NCI-H226 (cell line): Measurements from ENCODE around the gene PDSS2.
"Not testable (repeated sequence)": the region's sequence is repeated elsewhere in the genome, so short reads cannot be mapped to it uniquely, and the experiment has no call there.

ENCODE experiments used
- DNase-seq: peaks from one replicate; pipeline ENCODE4 v3.0.0-alpha.2; 2015

PDSS2 gene

DNA sequence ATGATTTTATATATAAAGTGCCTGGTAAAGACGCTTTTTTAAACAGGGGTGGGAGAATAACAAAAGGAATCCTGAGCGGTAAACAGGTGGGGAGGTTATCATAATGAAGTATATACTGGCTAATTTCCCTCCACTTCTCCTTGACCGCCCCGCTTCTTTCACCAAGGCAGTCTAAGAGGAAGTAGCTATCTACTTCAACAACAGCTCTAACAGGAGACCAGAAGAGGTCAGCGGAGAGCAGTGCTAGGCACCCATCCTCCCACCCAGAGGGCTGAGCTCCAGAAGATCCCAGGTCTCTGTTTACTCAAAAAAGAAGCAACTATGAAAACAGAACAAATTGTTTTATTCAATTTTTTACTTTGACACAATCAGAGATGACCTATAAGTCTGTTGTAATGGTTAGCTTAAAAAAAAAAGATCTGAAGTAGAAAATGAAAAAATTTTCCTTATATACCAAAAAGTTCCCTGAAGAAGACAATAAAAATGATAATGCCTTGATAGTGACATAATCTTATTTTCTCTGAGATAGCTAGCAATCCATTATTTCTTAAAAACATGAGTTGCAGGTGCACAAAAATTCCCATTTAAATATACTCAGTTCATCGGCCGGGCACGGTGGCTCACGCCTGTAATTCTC is 141.1 kb downstream of the PDSS2 start:
- DNase-seq: peak; percentile 34

DNA sequence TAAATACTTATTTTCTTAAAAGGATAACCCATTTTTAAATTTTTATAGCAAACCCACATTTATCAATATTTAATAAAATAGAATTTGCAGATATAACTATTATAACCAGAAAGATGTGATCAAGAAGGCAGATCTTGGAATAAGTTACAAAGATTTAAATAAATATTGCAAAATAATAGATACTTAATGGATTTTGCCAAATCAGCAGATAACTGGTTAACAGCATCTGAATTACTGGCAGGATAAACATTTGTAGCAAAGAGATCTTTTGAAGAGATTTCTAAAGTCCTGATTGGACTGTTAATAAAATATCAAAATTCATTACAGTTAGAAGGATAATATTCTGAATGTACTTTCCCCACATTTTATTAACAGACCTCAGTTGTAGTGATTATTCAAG is 144.2 kb downstream of the PDSS2 start:
- DNase-seq: no peak

GRCh38 chr6:107314531-107314939 is 144.8 kb downstream of the PDSS2 start:
- no peak for DNase-seq

- DNase-seq: no peak
Measured at GRCh38 chr6:107313776-107314175, 145.6 kb downstream of the PDSS2 start.

DNA sequence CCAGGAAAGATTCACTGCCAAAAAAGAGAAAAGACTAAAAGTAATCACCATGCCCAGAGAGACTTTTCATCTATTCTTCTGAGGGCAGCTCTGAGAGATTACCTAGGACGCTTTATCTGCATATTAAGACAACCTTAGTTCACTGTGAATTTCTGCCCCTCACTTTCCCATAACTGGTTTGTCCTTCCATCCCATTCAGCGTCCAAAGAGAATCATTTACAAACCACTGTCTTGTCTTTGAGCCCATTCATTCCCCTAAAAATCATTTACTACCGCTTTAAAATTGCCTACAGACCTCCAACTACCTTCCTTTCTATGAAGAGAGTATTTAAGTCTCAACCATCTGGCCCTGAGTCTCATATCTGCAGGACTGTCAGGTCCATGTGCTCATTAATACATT is 149.0 kb downstream of the PDSS2 start:
- DNase-seq: no peak

DNA sequence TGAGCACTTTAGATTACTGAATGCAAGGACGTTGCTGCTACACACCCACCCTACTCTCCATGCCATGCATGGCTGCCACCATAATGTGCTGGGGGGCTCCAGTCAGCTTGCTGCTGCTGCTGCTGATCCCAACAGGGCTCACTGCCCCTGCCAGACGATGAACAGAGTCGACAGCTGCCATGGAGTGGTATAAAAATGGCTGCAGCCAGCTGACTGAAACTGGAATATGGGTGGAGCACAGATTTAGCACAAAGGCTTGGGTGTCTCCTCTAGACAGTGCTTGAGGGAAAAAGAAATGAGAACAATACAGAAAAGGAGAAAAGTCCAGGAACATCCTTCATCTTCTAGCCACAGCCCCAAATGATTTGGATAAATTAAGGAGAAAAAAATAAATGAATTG is 150.7 kb downstream of the PDSS2 start:
- DNase-seq: no peak

DNA sequence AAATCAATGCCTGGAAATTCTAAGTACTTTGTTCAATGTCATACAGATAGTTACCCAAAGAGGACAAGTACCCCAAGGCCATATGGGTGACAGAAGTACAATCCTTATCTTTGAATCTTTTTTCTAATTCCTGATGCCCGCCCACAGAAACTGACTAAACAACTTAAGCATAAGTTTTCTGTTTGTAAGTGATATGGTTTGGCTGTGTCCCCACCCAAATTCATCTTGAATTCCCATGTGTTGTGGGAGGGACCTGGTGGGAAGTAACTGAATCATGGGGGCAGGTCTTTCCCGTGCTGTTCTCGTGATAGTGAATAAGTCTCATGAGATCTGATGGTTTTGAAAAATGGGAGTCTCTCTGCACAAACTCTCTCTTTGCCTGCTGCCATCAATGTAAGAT is 153.4 kb downstream of the PDSS2 start:
- DNase-seq: not testable (repeated sequence)

GRCh38 chr6:107305391-107305790 is 154.0 kb downstream of the PDSS2 start:
- DNase-seq: peak; percentile 34

DNA sequence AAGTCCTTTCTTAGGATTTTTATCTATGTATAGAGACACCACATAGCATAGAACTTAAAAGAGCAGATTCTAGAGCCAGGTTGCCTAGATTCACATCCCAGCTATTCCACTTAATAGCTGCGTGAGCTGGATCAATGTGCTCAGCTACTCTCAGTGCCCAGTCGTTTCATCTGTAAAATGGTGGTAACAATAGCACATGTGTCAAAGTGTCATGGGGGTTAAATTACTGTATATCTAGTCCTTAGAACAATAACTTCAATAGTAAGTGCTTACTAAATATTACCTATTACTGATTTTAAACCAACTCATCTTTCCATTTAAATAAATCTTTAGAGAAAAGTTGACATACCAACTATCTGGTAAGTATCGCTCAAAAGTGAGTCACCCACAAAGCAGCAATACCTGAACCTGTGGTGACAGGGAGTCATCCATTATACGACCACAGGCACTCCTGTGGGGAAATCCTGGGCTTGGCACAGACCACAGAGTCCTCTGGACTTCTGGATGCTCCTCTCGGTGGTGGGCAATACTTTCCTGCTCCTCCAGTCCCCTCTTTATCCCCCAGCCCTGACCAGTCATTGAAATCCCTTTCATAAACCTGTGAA is 154.8 kb downstream of the PDSS2 start:
- peak; percentile 77 for DNase-seq

DNA sequence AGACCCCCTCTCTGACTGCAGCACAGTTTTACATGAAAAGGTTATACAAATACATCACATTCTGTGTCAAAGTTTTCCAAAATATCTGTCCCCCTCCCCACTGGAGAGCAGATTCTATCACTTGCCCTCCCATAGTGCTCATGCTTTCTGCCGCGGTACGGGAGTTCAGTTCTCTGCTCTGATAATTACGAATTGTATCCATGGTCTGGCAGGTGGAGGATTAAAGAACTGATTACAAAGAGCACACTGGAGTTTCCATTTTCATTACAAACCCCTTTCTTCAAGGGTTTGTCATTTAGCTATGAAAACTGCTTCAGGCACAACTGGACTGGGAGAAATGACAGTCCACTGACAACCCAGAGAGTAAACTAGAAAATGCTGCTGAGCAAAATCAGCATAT is 166.0 kb downstream of the PDSS2 start:
- no peak for DNase-seq

- no peak for DNase-seq
Measured at GRCh38 chr6:107292715-107293271, 166.6 kb downstream of the PDSS2 start.

GRCh38 chr6:107290491-107290890 is 168.9 kb downstream of the PDSS2 start:
- DNase-seq: no peak

DNA sequence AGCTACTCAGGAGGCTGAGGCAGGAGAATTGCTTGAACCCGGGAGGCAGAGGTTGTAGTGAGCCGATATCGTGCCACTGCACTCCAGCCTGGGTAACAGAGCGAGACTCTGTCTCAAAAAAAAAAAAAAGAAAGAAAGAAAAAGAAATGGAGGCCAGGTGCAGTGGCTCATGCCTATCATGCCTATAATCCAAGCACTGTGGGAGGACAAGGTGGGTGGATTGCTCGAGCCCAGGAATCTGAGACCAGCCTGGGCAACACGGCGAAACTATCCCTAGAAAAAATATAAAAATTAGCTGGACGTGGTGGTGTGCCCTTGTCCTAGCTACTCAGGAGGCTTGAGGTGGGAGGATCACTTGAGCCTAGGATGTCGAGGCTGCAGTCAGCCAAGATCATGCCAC is 170.1 kb downstream of the PDSS2 start:
- not testable (repeated sequence) for DNase-seq

- DNase-seq: not testable (repeated sequence)
Measured at GRCh38 chr6:107285683-107286082, 173.7 kb downstream of the PDSS2 start.

DNA sequence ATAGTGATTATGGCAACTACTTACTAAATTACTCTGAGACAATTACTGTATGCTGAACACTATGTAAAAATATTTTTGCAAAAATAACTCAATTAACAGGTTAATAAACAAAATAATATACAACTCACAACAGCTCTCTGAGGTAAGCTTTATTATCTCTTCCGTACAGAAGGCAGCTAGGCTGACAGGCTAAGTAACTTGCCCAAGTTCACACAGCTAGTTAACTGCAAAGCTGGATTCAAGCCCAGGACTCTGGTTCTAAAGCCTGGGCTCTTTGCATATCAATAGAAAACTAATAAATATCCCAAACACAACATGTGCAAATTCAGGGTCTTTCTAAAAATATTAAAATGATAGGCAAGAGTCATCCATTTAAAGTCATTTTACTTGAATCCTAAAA is 174.6 kb downstream of the PDSS2 start:
- DNase-seq: no peak

- DNase-seq: no peak
Measured at GRCh38 chr6:107280791-107281190, 178.6 kb downstream of the PDSS2 start.

DNA sequence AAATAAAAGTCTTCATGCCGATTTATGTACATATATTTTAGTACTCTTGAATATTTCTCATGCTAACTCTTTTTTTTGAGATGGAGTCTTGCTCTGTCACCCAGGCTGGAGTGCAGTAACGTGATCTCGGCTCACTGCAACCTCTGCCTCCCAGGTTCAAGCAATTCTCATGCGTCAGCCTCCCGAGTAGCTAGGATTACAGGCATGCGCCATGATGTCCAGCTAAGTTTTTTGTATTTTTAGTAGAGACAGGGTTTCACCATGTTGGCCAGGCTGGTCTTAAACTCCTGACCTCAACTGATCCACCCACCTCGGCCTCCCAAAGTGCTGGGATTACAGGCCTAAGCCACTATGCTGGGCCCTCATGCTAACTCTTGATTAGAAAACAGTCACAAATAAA is 179.4 kb downstream of the PDSS2 start:
- not testable (repeated sequence) for DNase-seq

DNA sequence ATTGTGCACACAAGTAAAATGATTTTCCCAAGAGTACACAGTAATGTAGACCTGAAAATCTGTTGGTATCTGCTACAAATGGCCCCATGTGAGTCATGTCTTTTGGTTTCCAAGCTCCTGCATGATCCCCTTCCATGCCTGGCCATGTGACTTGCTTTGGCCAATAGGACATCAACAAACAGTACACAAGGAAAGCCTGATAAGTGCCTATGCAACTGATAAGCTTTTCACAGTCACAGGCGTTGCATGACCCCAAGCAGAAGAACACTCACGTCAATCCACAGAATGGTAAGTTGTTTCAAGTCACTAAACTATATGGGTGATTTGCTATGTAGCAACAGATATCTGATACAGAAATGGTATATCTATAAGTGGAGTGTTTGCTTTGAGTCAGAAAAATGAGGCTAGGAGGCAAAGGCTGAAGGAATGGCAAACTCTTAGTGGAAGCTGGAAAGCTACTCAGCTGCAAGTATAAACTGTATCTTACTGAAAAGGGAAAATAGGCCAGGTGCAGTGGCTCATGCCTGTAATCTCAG is 184.0 kb downstream of the PDSS2 start:
- peak; percentile 5 for DNase-seq

GRCh38 chr6:107274288-107274687 is 185.1 kb downstream of the PDSS2 start:
- DNase-seq: no peak

GRCh38 chr6:107272246-107272645 is 187.1 kb downstream of the PDSS2 start:
- no peak for DNase-seq

GRCh38 chr6:107271208-107271790 is 188.1 kb downstream of the PDSS2 start:
- DNase-seq: no peak

GRCh38 chr6:107267634-107268033 is 191.7 kb downstream of the PDSS2 start:
- no peak for DNase-seq

GRCh38 chr6:107267006-107267405 is 192.4 kb downstream of the PDSS2 start:
- no peak for DNase-seq

DNA sequence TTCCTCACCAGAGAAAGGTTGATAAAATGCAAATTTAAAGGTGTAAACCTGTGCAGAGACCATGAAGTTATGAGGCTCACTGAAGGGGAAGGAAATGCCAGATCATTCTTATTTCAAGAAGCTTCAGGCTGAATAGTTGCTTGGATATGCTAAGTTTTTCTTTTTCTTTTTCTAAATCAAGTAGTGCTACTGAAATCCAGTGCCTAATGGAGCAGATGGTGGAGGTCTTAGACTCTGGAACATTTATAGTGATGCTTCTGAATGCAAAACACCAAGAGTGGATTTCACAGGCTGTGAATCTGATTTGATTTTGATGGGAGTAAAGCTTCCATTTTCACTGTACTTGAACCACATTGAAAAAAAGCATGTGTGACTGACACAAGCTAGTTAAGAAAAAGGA is 192.8 kb downstream of the PDSS2 start:
- no peak for DNase-seq
